GM10248 (cell line): ENCODE measurements around the gene ZNF800.

Experiments used
- CTCF ChIA-PET: fragments of 300-600 bp; sonication (Branson Sonifier 250); formaldehyde crosslinking; extraction: SDS; loops from one replicate; lab custom pipeline; 2021; ENCODE audit warnings: antibody characterized with exemption; lab: Yijun Ruan, JAX
- POLR2A ChIA-PET: fragments of 350-650 bp; sonication (Branson Sonifier 250); formaldehyde crosslinking; extraction: SDS; loops from one replicate; lab custom pipeline; 2020; ENCODE audit warnings: antibody characterized with exemption; lab: Yijun Ruan, JAX
- DNase-seq: peaks from one replicate; pipeline ENCODE4 v3.0.0; 2012; ENCODE audit errors: extremely low spot score
- CTCF ChIP-seq: IDR thresholded peaks from 2 replicates; pipeline ENCODE4 v1.5.1; 2012; ENCODE audit warnings: mild to moderate bottlenecking, low read depth; ENCODE audit errors: extremely low read depth, missing control alignments, control extremely low read depth

The ZNF800 gene

DNA sequence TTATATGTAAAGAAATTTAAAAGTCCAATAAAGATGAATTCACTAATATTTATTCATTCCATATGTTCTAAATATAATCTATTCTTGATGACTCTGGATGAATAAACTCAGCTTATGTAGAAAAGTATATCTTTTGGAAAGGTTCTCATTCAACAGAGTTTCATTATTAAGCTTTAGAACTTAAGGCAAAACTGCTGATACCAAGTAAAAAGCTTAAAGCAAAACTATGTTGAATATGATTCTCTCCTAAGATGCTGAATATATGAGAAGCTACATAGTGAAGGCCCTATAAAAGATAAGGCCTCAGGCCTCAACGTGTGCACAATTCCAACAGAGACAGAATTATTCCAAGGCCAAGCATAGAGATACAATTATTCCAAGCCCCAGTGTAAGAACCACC, 30.8 kb downstream of the ZNF800 start:
- ChIA-PET POLR2A (no interaction called here), CTCF (interaction anchor here (1.2 to 1.7 kb wide), 3 partner anchors 9 to 14 kb away, joined by 5 to 11 read pairs (median 6); no protein-coding TSS in a partner anchor)
- DNase-seq: no peak
- TF ChIP-seq CTCF: no peak

- TF ChIP-seq CTCF: no peak
- no peak for DNase-seq
- ChIA-PET CTCF (interaction anchor here (1.3 kb wide), 2 partner anchors 8 to 9 kb away, joined by 3 to 4 read pairs; no protein-coding TSS in a partner anchor), POLR2A (no interaction called here)
Observed at GRCh38 chr7:127359011-127359410, 33.5 kb downstream of the ZNF800 start.

DNA sequence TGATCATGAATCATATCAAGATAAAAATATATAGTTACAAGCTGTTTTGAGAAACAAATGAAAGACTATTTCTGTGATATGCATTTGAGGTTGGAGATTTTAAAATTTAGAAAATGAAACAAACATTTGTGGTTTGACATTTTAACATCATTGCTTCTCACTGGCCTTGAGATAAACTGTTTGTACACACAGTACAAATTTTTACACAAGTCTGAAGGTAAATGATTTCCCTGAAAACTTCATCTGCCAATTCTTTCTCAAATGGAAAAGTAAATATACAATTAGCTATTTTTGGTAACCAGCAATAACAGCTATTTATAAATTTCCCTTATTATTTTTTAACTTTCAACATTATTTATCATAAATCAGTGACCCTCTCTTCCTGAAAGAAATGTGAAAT, 38.6 kb downstream of the ZNF800 start:
- CTCF ChIA-PET: interaction anchor here (1.4 to 1.9 kb wide), 6 partner anchors 12 to 93 kb away, joined by 3 to 8 read pairs (median 4); partner anchors contain the start of gene ZNF800
- no peak for TF ChIP-seq CTCF
- DNase-seq: no peak
- POLR2A ChIA-PET: no interaction called here

GRCh38 chr7:127350586-127350985, 41.9 kb downstream of the ZNF800 start:
- DNase-seq: no peak
- ChIA-PET POLR2A (no interaction called here), CTCF (interaction anchor here (0.7 to 5.0 kb wide), 6 partner anchors 9 to 858 kb away, joined by 3 to 73 read pairs (median 3); no protein-coding TSS in a partner anchor)
- TF ChIP-seq CTCF: no peak

GRCh38 chr7:127349881-127350280, 42.6 kb downstream of the ZNF800 start:
- TF ChIP-seq CTCF: no peak
- ChIA-PET POLR2A (no interaction called here), CTCF (interaction anchor here (1.1 to 5.0 kb wide), 6 partner anchors 12 to 860 kb away, joined by 4 to 73 read pairs (median 12); partner anchors contain the start of gene ZNF800)
- no peak for DNase-seq

GRCh38 chr7:127348247-127348631, 44.3 kb downstream of the ZNF800 start:
- TF ChIP-seq CTCF: no peak
- POLR2A ChIA-PET: interaction anchor here (0.7 kb wide), 1 partner anchor 624 kb away, joined by 5 read pairs; no protein-coding TSS in a partner anchor
- DNase-seq: no peak
- CTCF ChIA-PET: interaction anchor here (0.7 to 5.0 kb wide), 29 partner anchors 9 to 860 kb away, joined by 3 to 73 read pairs (median 5); partner anchors contain the start of genes ARF5, GCC1 and ZNF800
